Liver (tissue), 3 donors: Measurements from ENCODE around the gene CHST12.

Source experiments
- ATF3 ChIP-seq: IDR thresholded peaks from 2 replicates; pipeline ENCODE4 v1.6.1; 2016; ENCODE audit warnings: antibody characterized with exemption
- CTCF ChIP-seq: fragments of 150-350 bp; IDR thresholded peaks from 2 replicates; pipeline ENCODE4 v1.5.1; 2017; ENCODE audit warnings: improper control_type of control experiment, low read depth, low read length; ENCODE audit not compliant: missing input control
- EGR1 ChIP-seq, 2 donors: IDR thresholded peaks; 2 replicates each; pipeline ENCODE4 v1.6.1; 2016 to 2018; ENCODE audit warnings: antibody characterized with exemption in 2 of 2, low read depth in 2 of 2
- GABPA ChIP-seq, 2 donors: IDR thresholded peaks in 1 of 2; conservative IDR thresholded peaks in 1 of 2; 2 replicates each; pipeline ENCODE4 v1.6.1; 2016; ENCODE audit warnings: antibody characterized with exemption in 2 of 2, mild to moderate bottlenecking in 1 of 2, moderate library complexity in 1 of 2
- JUND ChIP-seq, 2 donors: IDR thresholded peaks; 2 replicates each; pipeline ENCODE4 v1.6.1; 2016; ENCODE audit warnings: antibody characterized with exemption in 2 of 2
- MAX ChIP-seq: IDR thresholded peaks from 2 replicates; pipeline ENCODE4 v1.6.1; 2016; ENCODE audit warnings: antibody characterized with exemption
- RAD21 ChIP-seq, 2 donors: IDR thresholded peaks; 2 replicates each; pipeline ENCODE4 v1.6.1; 2016; ENCODE audit warnings: antibody characterized with exemption in 2 of 2, mild to moderate bottlenecking in 2 of 2
- REST ChIP-seq: IDR thresholded peaks from 2 replicates; pipeline ENCODE4 v1.6.1; 2016; ENCODE audit warnings: antibody characterized with exemption, mild to moderate bottlenecking
- SP1 ChIP-seq: IDR thresholded peaks from 2 replicates; pipeline ENCODE4 v1.6.1; 2018; ENCODE audit warnings: antibody characterized with exemption, mild to moderate bottlenecking
- ZBTB33 ChIP-seq: IDR thresholded peaks from 2 replicates; pipeline ENCODE4 v1.6.1; 2016; ENCODE audit warnings: antibody characterized with exemption
- donor health status: healthy.
- donor health status: healthy.

- TF ChIP-seq CTCF (no peak), REST (no peak), MAX (no peak), EGR1 (IDR thresholded peaks at IDR 0.05; ENCODE audit: low read depth in 2 of 2) (no peak), JUND (IDR thresholded peaks at IDR 0.05) (no peak), RAD21 (IDR thresholded peaks at IDR 0.05) (no peak), ZBTB33 (no peak), SP1 (no peak), ATF3 (no peak), GABPA (IDR thresholded peaks at IDR 0.05 in 1 of 2, conservative IDR thresholded peaks at IDR 0.05 in 1 of 2) (no peak)
These were observed 75.0 kb downstream of the CHST12 start for GRCh38 chr7:2478399-2478785.
